ENCODE measurements around the gene ZNF443. TPM values are rescaled to one million over a fixed set of nuclear protein-coding genes. Genes with fewer than 3 reads are reported as not detected.
"Not testable (repeated sequence)": the region's sequence is repeated elsewhere in the genome, so short reads cannot be mapped to it uniquely, and the experiment has no call there.

ZNF443 gene
- total RNA-seq = 3.8 TPM in 2 replicates

DNA sequence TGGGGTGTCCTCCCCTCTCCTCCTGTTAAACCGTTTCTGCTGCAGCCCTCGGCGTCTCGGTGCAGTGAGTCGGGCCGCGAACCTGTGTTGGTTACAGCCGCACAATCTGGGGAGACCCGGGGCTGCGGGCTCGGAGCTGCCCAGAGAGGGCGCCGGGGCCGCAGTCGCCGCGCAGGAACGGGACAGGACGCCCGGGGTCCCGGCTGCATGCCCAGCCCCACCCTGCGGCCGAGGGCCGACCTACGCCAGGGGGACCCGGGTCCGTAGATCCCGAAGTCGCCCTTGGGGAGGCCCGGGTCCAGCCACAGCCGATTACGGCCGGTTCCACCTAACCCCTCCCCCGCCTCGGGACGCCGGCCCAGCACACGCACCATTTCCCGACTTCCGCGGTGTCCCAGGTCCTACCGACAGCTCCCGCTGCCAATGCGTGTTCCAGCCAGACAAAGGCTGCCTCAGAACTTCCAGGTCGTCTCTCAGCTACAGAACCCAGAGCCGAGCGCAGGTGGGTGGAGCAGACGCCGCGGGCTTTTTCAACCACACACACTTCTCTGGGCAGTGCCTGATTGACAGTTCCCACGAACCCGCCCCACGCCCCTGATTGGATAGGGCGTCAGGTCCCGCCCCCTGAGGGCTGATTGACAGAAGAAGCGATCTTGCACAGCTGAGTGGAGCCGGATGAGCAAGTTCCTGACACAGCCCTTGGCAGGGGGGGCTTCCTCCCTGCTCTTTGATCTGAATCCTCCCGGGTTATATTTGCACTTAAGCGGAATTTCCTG lies at the start of gene ZNF443:
Gene ZNF443 (minus strand): TSS at position 481 of the 776 bp plus-strand sequence. CDS start 107 bp downstream, at position 374.
- peak within 1 kb of the TSS; percentile 95 for H3K27ac Mint-ChIP-seq
- peak; percentile 98 for DNase-seq (ENCODE audit: low spot score)
- peaks cover 36% of the 10 kb centered on the region for H3K9me3 Mint-ChIP-seq
- H3K27me3 Mint-ChIP-seq (ENCODE audit: insufficient read depth) = no peaks in the 10 kb centered on the region
- H3K36me3 Mint-ChIP-seq (ENCODE audit: low read depth) = peaks cover 5% of the 10 kb centered on the region
- H3K4me1 Mint-ChIP-seq (ENCODE audit: low read depth) = no peaks in the 10 kb centered on the region
- H3K4me3 Mint-ChIP-seq = peak within 1 kb of the TSS; percentile 100
- intact Hi-C loops (cut with micrococcal nuclease) = loop anchor here (1.0 to 5.0 kb wide), 10 partner anchors 39 to 703 kb away; partner anchors contain the start of genes MAN2B1, WDR83, ZNF20 and ZNF44

DNA sequence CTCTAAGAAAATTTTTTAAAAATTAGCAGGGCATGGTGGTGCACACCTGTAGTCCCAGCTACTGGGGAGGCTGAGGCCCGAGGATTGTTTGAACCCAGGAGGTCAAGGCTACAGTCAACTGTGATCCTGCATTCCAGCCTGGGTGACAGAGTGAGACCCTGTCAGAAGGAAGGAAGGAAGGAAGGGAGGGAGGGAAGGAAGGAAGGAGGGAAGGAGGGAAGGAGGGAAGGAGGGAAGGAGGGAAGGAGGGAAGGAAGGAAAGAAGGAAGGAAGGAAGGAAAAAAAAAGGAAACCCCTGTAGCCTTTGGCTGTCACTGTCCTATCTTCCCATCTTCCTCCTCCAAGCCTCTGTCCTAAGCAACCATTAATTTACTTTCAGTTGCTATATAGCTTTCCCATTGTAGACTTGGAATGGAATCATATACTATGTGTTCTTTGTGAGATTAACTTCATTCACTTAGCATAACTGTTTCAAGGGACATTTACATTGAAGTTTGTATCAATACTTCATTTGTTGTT lies 45.5 kb upstream of the ZNF443 start:
- intact Hi-C loops (cut with micrococcal nuclease); H3K9me3 Mint-ChIP-seq; H3K27me3 Mint-ChIP-seq (ENCODE audit: insufficient read depth); DNase-seq (ENCODE audit: low spot score); H3K27ac Mint-ChIP-seq; H3K36me3 Mint-ChIP-seq (ENCODE audit: low read depth); H3K4me3 Mint-ChIP-seq: not testable (repeated sequence)
- peaks cover 27% of the 10 kb centered on the region for H3K4me1 Mint-ChIP-seq (ENCODE audit: low read depth)

GRCh38 chr19:12485571-12485970 lies 44.8 kb upstream of the ZNF443 start:
- no peak for DNase-seq (ENCODE audit: low spot score)
- Mint-ChIP-seq H3K9me3 (peaks cover 5% of the 10 kb centered on the region), H3K27me3 (ENCODE audit: insufficient read depth) (no peaks in the 10 kb centered on the region), H3K4me3 (peak overlapping the region; percentile 91), H3K36me3 (ENCODE audit: low read depth) (no peaks in the 10 kb centered on the region), H3K4me1 (ENCODE audit: low read depth) (peaks cover 27% of the 10 kb centered on the region), H3K27ac (no peak overlapping the region)
- intact Hi-C loops (cut with micrococcal nuclease) = no loop called here

GRCh38 chr19:12485052-12485416 lies 44.2 kb upstream of the ZNF443 start:
- DNase-seq (ENCODE audit: low spot score) = no peak
- intact Hi-C loops (cut with micrococcal nuclease) = no loop called here
- Mint-ChIP-seq H3K27ac (peak overlapping the region; percentile 35), H3K4me3 (peak overlapping the region; percentile 91), H3K9me3 (no peaks in the 10 kb centered on the region), H3K4me1 (ENCODE audit: low read depth) (peaks cover 27% of the 10 kb centered on the region), H3K27me3 (ENCODE audit: insufficient read depth) (no peaks in the 10 kb centered on the region), H3K36me3 (ENCODE audit: low read depth) (no peaks in the 10 kb centered on the region)

- peaks cover 27% of the 10 kb centered on the region for H3K4me1 Mint-ChIP-seq (ENCODE audit: low read depth)
- intact Hi-C loops (cut with micrococcal nuclease) = loop anchor here (1.0 kb wide), 5 partner anchors 11 to 321 kb away; partner anchors contain the start of genes ZNF136, ZNF442, ZNF443 and ZNF564
Measured at GRCh38 chr19:12484371-12485051, 43.7 kb upstream of the ZNF443 start, which contains the start of gene ZNF709. Gene ZNF709, minus strand, starts transcription at chr19:12484816. Its CDS starts 159 bp downstream, at chr19:12484657.

GRCh38 chr19:12484011-12484370 lies 43.2 kb upstream of the ZNF443 start:
- Mint-ChIP-seq H3K9me3 (no peaks in the 10 kb centered on the region), H3K4me3 (peak overlapping the region; percentile 91), H3K4me1 (ENCODE audit: low read depth) (peaks cover 27% of the 10 kb centered on the region), H3K27ac (no peak overlapping the region), H3K36me3 (ENCODE audit: low read depth) (no peaks in the 10 kb centered on the region), H3K27me3 (ENCODE audit: insufficient read depth) (no peaks in the 10 kb centered on the region)
- intact Hi-C loops (cut with micrococcal nuclease) = loop anchor here (1.0 kb wide), 5 partner anchors 11 to 321 kb away; partner anchors contain the start of genes ZNF136, ZNF442, ZNF443 and ZNF564
- DNase-seq (ENCODE audit: low spot score) = no peak

More at GRCh38 chr19:12484371-12485051, 43.7 kb upstream of the ZNF443 start, which contains the start of gene ZNF709:
- Mint-ChIP-seq H3K4me3 (peak within 1 kb of the TSS; percentile 91), H3K9me3 (no peaks in the 10 kb centered on the region), H3K27ac (peak within 1 kb of the TSS; percentile 35), H3K36me3 (ENCODE audit: low read depth) (no peaks in the 10 kb centered on the region), H3K27me3 (ENCODE audit: insufficient read depth) (no peaks in the 10 kb centered on the region)
- peak; percentile 79 for DNase-seq (ENCODE audit: low spot score)

GRCh38 chr19:12482509-12482886 lies 41.7 kb upstream of the ZNF443 start:
- Mint-ChIP-seq H3K36me3 (ENCODE audit: low read depth) (no peaks in the 10 kb centered on the region), H3K27ac (no peak overlapping the region), H3K9me3 (peaks cover 8% of the 10 kb centered on the region), H3K4me3 (peak overlapping the region; percentile 29), H3K4me1 (ENCODE audit: low read depth) (peaks cover 32% of the 10 kb centered on the region), H3K27me3 (ENCODE audit: insufficient read depth) (no peaks in the 10 kb centered on the region)
- DNase-seq (ENCODE audit: low spot score) = no peak
- intact Hi-C loops (cut with micrococcal nuclease) = no loop called here

DNA sequence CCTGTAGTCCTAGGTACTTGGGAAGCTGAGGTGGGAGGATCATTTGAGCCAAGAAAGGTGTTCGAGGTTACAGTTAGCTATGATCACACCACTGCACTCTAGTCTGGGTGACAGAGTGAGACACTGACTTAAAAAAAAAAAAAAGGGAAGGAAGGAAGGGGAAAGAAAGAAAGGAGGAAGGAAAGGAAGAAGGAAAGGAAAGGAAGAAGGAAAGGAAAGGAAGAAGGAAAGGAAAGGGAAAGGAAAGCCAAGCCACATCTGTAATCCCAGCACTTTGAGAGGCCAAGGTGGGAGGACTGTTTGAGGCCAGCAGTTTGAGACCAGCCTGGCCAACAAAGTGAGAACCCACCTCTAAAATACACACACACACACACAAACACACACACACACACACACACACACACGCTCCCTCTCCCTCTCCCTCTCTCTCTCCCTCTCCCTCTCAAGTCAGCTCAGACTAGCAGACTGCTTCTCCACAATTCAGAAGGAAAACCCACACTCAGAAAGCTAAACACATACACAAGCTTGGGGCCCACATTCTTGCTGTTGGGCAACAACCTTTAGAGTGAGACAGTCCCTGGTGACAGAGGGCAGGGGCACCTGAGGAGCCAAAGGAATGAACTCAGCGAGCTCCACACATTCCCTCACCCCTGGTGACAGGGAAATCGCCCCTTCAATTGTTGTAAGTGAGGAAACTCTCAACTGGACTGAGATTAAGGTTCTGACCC lies 41.1 kb upstream of the ZNF443 start:
- peaks cover 32% of the 10 kb centered on the region for H3K4me1 Mint-ChIP-seq (ENCODE audit: low read depth)
- peaks cover 9% of the 10 kb centered on the region for H3K9me3 Mint-ChIP-seq
- peak overlapping the region; percentile 19 for H3K4me3 Mint-ChIP-seq
- H3K27ac Mint-ChIP-seq = no peak overlapping the region
- no peak for DNase-seq (ENCODE audit: low spot score)
- intact Hi-C loops (cut with micrococcal nuclease) = no loop called here
- no peaks in the 10 kb centered on the region for H3K27me3 Mint-ChIP-seq (ENCODE audit: insufficient read depth)
- no peaks in the 10 kb centered on the region for H3K36me3 Mint-ChIP-seq (ENCODE audit: low read depth)

DNA sequence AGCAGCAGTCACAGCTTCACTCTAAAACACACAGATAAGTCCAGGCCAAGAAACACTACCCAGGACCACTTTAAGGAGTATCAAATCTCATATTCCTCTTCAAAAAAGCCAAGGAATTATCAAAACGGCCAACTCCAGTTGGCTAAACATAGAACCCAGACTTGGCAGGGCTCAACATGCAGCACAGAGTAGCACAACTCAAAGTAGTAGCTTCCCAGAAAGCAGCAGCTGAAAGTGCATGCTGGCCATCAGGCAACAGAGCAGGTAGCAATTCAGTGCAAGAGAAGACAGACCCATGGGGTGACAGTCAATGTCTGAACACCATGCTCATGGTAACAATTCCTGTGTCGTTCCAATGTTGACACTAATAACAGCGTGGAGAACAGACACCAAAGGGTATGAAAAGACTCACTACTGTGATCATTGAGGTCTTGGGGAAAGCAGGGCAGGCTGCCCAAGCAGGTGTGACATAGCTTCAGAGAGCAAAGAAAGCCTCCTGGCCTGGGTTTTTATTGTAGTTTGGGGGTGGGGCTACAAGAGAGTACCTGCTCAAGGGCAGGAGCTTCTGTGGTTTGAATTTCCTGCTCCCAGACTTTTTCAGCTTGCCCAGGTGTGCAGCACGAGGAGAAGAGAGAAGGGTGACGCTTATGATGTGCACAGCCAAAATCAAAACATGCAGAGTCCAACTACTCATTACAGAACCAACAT lies 37.6 kb upstream of the ZNF443 start:
- intact Hi-C loops (cut with micrococcal nuclease) = no loop called here
- H3K4me1 Mint-ChIP-seq (ENCODE audit: low read depth) = peaks cover 14% of the 10 kb centered on the region
- H3K27ac Mint-ChIP-seq = no peak overlapping the region
- H3K27me3 Mint-ChIP-seq (ENCODE audit: insufficient read depth) = no peaks in the 10 kb centered on the region
- peaks cover 36% of the 10 kb centered on the region for H3K9me3 Mint-ChIP-seq
- H3K4me3 Mint-ChIP-seq = no peak overlapping the region
- DNase-seq (ENCODE audit: low spot score) = no peak
- no peaks in the 10 kb centered on the region for H3K36me3 Mint-ChIP-seq (ENCODE audit: low read depth)

- H3K36me3 Mint-ChIP-seq (ENCODE audit: low read depth) = peaks cover 14% of the 10 kb centered on the region
- H3K4me1 Mint-ChIP-seq (ENCODE audit: low read depth); H3K27me3 Mint-ChIP-seq (ENCODE audit: insufficient read depth); H3K27ac Mint-ChIP-seq; intact Hi-C loops (cut with micrococcal nuclease); DNase-seq (ENCODE audit: low spot score); H3K4me3 Mint-ChIP-seq: not testable (repeated sequence)
- peaks cover 59% of the 10 kb centered on the region for H3K9me3 Mint-ChIP-seq
Measured at GRCh38 chr19:12467651-12468050, 26.8 kb upstream of the ZNF443 start.

DNA sequence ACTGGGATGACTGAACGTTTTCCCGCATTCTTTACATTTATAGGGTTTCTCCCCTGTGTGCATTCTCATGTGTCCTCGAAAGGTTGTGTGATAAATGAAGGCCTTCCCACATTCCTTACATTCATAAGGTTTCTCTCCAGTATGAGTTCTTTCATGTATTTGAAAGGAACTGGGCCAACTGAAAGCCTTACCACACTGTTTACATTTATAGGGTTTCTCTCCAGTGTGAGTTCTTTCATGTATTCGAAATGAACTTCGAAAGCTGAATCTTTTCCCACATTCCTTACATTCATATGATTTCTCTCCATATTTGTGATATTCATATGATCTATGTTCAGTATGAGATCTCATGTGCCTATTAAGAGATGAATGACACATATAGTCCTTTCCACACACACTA lies 24.4 kb upstream of the ZNF443 start:
- intact Hi-C loops (cut with micrococcal nuclease) = no loop called here
- Mint-ChIP-seq H3K4me3 (no peak overlapping the region), H3K9me3 (peaks cover 60% of the 10 kb centered on the region), H3K4me1 (ENCODE audit: low read depth) (no peaks in the 10 kb centered on the region), H3K27me3 (ENCODE audit: insufficient read depth) (no peaks in the 10 kb centered on the region), H3K36me3 (ENCODE audit: low read depth) (peaks cover 16% of the 10 kb centered on the region), H3K27ac (no peak overlapping the region)
- DNase-seq (ENCODE audit: low spot score) = no peak

DNA sequence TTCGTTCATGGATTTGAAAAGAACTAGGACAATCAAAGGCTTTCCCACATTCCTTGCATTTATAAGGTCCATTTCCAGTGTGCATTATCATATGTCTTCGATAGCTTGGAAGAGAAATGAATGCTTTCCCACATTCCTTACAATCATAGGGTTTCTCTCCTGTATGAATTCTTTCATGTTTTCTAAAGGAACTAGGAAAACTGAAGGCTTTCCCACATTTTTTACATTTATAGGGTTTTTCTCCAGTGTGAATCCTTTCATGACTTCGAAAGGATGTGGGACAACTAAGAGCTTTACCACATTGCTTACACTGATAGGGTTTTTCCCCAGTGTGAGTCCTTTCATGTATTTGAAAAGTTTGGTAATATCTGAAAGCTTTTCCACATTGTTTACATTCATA lies 23.9 kb upstream of the ZNF443 start:
- no peak for DNase-seq (ENCODE audit: low spot score)
- Mint-ChIP-seq H3K27ac (no peak overlapping the region), H3K27me3 (ENCODE audit: insufficient read depth) (no peaks in the 10 kb centered on the region), H3K9me3 (peaks cover 58% of the 10 kb centered on the region), H3K36me3 (ENCODE audit: low read depth) (peaks cover 16% of the 10 kb centered on the region), H3K4me1 (ENCODE audit: low read depth) (no peaks in the 10 kb centered on the region), H3K4me3 (no peak overlapping the region)
- intact Hi-C loops (cut with micrococcal nuclease) = no loop called here
